Measurements from ENCODE around the gene AIFM3.

DNA sequence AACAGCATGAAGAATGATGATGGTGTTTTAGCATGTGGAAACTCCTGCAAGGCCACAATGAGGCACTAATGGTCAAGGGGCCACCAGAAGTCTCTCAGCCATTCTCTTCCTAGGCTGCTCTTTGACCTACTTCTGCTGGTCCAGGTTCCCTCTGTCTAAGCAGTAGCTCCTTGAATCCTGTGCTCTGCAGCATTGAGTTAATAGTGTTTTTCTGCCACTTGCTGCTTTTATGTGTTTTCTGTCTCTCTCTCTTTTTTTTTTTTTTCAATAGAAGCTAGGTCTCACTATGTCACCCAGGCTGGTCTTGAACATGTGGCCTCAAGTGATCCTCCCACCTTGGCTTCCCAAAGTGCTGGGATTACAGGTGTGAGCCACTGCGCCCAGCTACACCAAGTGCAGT lies 20.1 kb upstream of the AIFM3 start:
- TF ChIP-seq, protein P1, sequence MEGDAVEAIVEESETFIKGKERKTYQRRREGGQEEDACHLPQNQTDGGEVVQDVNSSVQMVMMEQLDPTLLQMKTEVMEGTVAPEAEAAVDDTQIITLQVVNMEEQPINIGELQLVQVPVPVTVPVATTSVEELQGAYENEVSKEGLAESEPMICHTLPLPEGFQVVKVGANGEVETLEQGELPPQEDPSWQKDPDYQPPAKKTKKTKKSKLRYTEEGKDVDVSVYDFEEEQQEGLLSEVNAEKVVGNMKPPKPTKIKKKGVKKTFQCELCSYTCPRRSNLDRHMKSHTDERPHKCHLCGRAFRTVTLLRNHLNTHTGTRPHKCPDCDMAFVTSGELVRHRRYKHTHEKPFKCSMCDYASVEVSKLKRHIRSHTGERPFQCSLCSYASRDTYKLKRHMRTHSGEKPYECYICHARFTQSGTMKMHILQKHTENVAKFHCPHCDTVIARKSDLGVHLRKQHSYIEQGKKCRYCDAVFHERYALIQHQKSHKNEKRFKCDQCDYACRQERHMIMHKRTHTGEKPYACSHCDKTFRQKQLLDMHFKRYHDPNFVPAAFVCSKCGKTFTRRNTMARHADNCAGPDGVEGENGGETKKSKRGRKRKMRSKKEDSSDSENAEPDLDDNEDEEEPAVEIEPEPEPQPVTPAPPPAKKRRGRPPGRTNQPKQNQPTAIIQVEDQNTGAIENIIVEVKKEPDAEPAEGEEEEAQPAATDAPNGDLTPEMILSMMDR (IDR thresholded peaks at IDR 0.05): no peak
- no peak for TF ChIP-seq POLR2AphosphoS5 (IDR thresholded peaks at IDR 0.05)
